HepG2 (cell line): ENCODE data around the gene HDLBP. TPM values are rescaled to one million over a fixed set of nuclear protein-coding genes. Genes with fewer than 3 reads are reported as not detected.

Source experiments
- ATAC-seq: fragments of 200-7000 bp; cut with Tn5 transposase; 3 replicates; pipeline ENCODE4 v1.9.1; 2020; ENCODE audit warnings: mild to moderate bottlenecking, moderate library complexity
- BruUV-seq: library from RNA; stranded (reverse); fragments of 400-500 nt; replicated peaks from 2 replicates; lab custom pipeline; 2021; lab: Mats Ljungman, UMichigan
- CTCF ChIA-PET: fragments of 300-600 bp; formaldehyde crosslinking; extraction: SDS; loops from one replicate; lab custom pipeline; 2021; ENCODE audit warnings: low total read pairs, inconsistent platforms, low intra/inter-chr PET ratio; lab: Yijun Ruan, JAX
- POLR2A ChIA-PET: fragments of 350-600 bp; sonication (Branson Sonifier 250); formaldehyde crosslinking; loops from one replicate; lab custom pipeline; 2020; ENCODE audit warnings: antibody characterized with exemption, inconsistent platforms; lab: Yijun Ruan, JAX
- DNase-seq: peaks from one replicate; pipeline ENCODE4 v3.0.0-alpha.2; 2015; ENCODE audit warnings: low spot score
- FAIRE-seq: peaks from 3 replicates; lab custom pipeline; 2011; peaks lifted over from hg19 to GRCh38; lab: Jason Lieb, UNC
- H2AFZ ChIP-seq: one replicate; pipeline ENCODE4 v1.6.1; 2011; ENCODE audit warnings: low read length, inconsistent platforms
- H3K27ac ChIP-seq: fragments of 300-600 bp; 3 replicates; pipeline ENCODE4 v1.8.0; 2011; ENCODE audit warnings: mixed run types, mild to moderate bottlenecking, mixed read lengths, low read length, inconsistent platforms; ENCODE audit not compliant: insufficient read depth; ENCODE audit errors: extremely low read length
- H3K27me3 ChIP-seq, 2 experiments: fragments of 200-600 bp in 1 of 2; 2 replicates in 1 of 2; 3 replicates in 1 of 2; pipeline versions ENCODE4 v1.6.0 to v1.8.0; 2011; ENCODE audit warnings: low read length in 2 of 2, mild to moderate bottlenecking in 2 of 2, moderate library complexity in 2 of 2, inconsistent platforms in 1 of 2; ENCODE audit not compliant: insufficient read depth in 2 of 2, control insufficient read depth in 1 of 2
- H3K36me3 ChIP-seq, 2 experiments: fragments of 200-600 bp in 1 of 2; replicated peaks in 1 of 2; 2 replicates in 1 of 2; 3 replicates in 1 of 2; pipeline versions ENCODE4 v1.5.1 to v1.8.0; 2011; ENCODE audit warnings: low read length in 2 of 2, inconsistent platforms in 1 of 2; ENCODE audit not compliant: insufficient read depth in 2 of 2, control insufficient read depth in 1 of 2
- H3K4me1 ChIP-seq: 2 replicates; pipeline ENCODE4 v1.5.1; 2012; ENCODE audit warnings: low read length, inconsistent platforms; ENCODE audit not compliant: insufficient read depth
- H3K4me2 ChIP-seq: 2 replicates; pipeline ENCODE4 v1.6.0; 2011; ENCODE audit warnings: low read depth, low read length, inconsistent platforms
- H3K4me3 ChIP-seq, 3 experiments: fragments of 200-600 bp in 1 of 3; sonication (generic), shearing (Covaris generic) in 1 of 3; replicated peaks in 1 of 3; 2 replicates each; pipeline ENCODE4 v1.5.1; 2011 to 2016; ENCODE audit warnings: low read length in 3 of 3, inconsistent platforms in 2 of 3, low read depth in 2 of 3, mild to moderate bottlenecking in 2 of 3, control low read depth in 1 of 3, mixed read lengths in 1 of 3; ENCODE audit not compliant: insufficient read depth in 1 of 3
- H3K79me2 ChIP-seq: one replicate; pipeline ENCODE4 v1.6.1; 2011; ENCODE audit warnings: low read length, inconsistent platforms; ENCODE audit not compliant: insufficient read depth
- H3K9ac ChIP-seq: 2 replicates; pipeline ENCODE4 v1.6.0; 2011; ENCODE audit warnings: mild to moderate bottlenecking, low read depth, low read length, inconsistent platforms; ENCODE audit not compliant: insufficient read depth
- H3K9me3 ChIP-seq: 2 replicates; pipeline ENCODE4 v1.5.1; 2012; ENCODE audit warnings: mild to moderate bottlenecking, low read length
- H4K20me1 ChIP-seq: 2 replicates; pipeline ENCODE4 v1.6.0; 2011; ENCODE audit warnings: inconsistent platforms, mild to moderate bottlenecking, low read length, moderate library complexity; ENCODE audit not compliant: insufficient read depth
- NCOA5 ChIP-seq: sonication (generic); formaldehyde crosslinking; IDR thresholded peaks from 2 replicates; pipeline ENCODE4 v1.4.0; 2020; ENCODE audit warnings: missing genetic modification reagents
- NPAS2 ChIP-seq: sonication (generic); formaldehyde crosslinking; IDR thresholded peaks from 2 replicates; pipeline ENCODE4 v1.8.0; 2022; ENCODE audit warnings: mild to moderate bottlenecking, missing genetic modification reagents, borderline replicate concordance
- RELA ChIP-seq: sonication (generic); formaldehyde crosslinking; IDR thresholded peaks from 2 replicates; pipeline ENCODE4 v1.4.0; 2020; ENCODE audit warnings: missing genetic modification reagents
- SIN3A ChIP-seq: IDR thresholded peaks from 2 replicates; pipeline ENCODE4 v1.6.1; 2011; ENCODE audit warnings: low read depth, mild to moderate bottlenecking, control low read depth, low read length, borderline replicate concordance
- SOX6 ChIP-seq, 2 experiments: fragments of 450-650 bp in 1 of 2; sonication (generic) in 1 of 2; formaldehyde crosslinking in 1 of 2; IDR thresholded peaks; 2 replicates each; pipeline versions ENCODE4 v1.4.0 to v1.6.1; 2017 to 2020; ENCODE audit warnings: antibody characterized with exemption in 1 of 2, mild to moderate bottlenecking in 1 of 2, missing genetic modification reagents in 1 of 2
- TARDBP ChIP-seq: sonication (generic); formaldehyde crosslinking; IDR thresholded peaks from 2 replicates; pipeline ENCODE4 v1.8.0; 2022; ENCODE audit warnings: mild to moderate bottlenecking, missing genetic modification reagents
- TBX2 ChIP-seq: sonication (generic); formaldehyde crosslinking; IDR thresholded peaks from 2 replicates; pipeline ENCODE4 v1.5.0; 2020; ENCODE audit warnings: missing genetic modification reagents, mild to moderate bottlenecking, borderline replicate concordance
- TCF7 ChIP-seq: sonication (generic); IDR thresholded peaks from 2 replicates; pipeline ENCODE4 v1.6.1; 2016; ENCODE audit warnings: antibody characterized with exemption, low read depth
- U2AF1 ChIP-seq: fragments of 200-400 bp; formaldehyde crosslinking; optimal IDR thresholded peaks from 2 replicates; pipeline ENCODE3; 2017; ENCODE audit warnings: mild to moderate bottlenecking, low read depth, low read length
- ZNF136 ChIP-seq: sonication (generic); formaldehyde crosslinking; IDR thresholded peaks from 2 replicates; pipeline ENCODE4 v1.8.1; 2022; ENCODE audit warnings: low read depth, mild to moderate bottlenecking, moderate library complexity, missing genetic modification reagents
- ZNF224 ChIP-seq: sonication (generic); formaldehyde crosslinking; IDR thresholded peaks from 2 replicates; pipeline ENCODE4 v1.5.0; 2020; ENCODE audit warnings: mild to moderate bottlenecking, missing genetic modification reagents
- ZNF446 ChIP-seq: sonication (generic); formaldehyde crosslinking; IDR thresholded peaks from 2 replicates; pipeline ENCODE4 v1.5.0; 2020; ENCODE audit warnings: mild to moderate bottlenecking, missing genetic modification reagents
- ZNF557 ChIP-seq: sonication (generic); formaldehyde crosslinking; IDR thresholded peaks from 2 replicates; pipeline ENCODE4 v1.4.0; 2020; ENCODE audit warnings: missing genetic modification reagents
- ZNF558 ChIP-seq: sonication (generic); formaldehyde crosslinking; IDR thresholded peaks from 2 replicates; pipeline ENCODE4 v1.9.0; 2022; ENCODE audit warnings: mild to moderate bottlenecking, missing genetic modification reagents, borderline replicate concordance
- ZNF619 ChIP-seq: sonication (generic); formaldehyde crosslinking; IDR thresholded peaks from 2 replicates; pipeline ENCODE4 v1.4.0; 2020; ENCODE audit warnings: mild to moderate bottlenecking, missing genetic modification reagents
- ZNF629 ChIP-seq: sonication (generic); formaldehyde crosslinking; conservative IDR thresholded peaks from 2 replicates; pipeline ENCODE4 v1.5.0; 2020; ENCODE audit warnings: missing genetic modification reagents
- ZNF672 ChIP-seq: sonication (generic); formaldehyde crosslinking; IDR thresholded peaks from 2 replicates; pipeline ENCODE4 v1.8.1; 2022; ENCODE audit warnings: missing genetic modification reagents
- ZNF709 ChIP-seq: sonication (generic); formaldehyde crosslinking; IDR thresholded peaks from 2 replicates; pipeline ENCODE4 v1.5.0; 2020; ENCODE audit warnings: mild to moderate bottlenecking, missing genetic modification reagents
- WGBS: methylation state at CpG from one replicate; pipeline ENCODE4 v1.1.6; 2017; ENCODE audit warnings: low lambda C conversion rate; 5-methylcytosine and 5-hydroxymethylcytosine counted together
- in situ Hi-C: cut with HindIII; loops from 2 replicates; pipeline ENCODE4 v1.10.0; 2017; ENCODE audit warnings: low pct_unique_long_range_greater_than_20kb; ENCODE audit not compliant: extremely low pct_ligation_motif_present
- intact Hi-C: fragments of 100-400 bp; cut with micrococcal nuclease; formaldehyde crosslinking; loops from one replicate; pipeline ENCODE4 v1.10.0; 2022; ENCODE audit not compliant: unreplicated experiment
- polyA plus RNA-seq, 8 experiments: library from polyadenylated mRNA; depleted of rRNA in 3 of 8; stranded (reverse) in 7 of 8; unstranded in 1 of 8; fragments of >200 nt; fragmentation: Illumina TruSeq in 4 of 8; extraction: Trizol in 4 of 8; gene quantifications; 2 replicates each; pipeline versions ENCODE4 v1.2.1 to v1.2.3, GENCODE V29; 2011 to 2016; ENCODE audit warnings: low read depth in 4 of 8, missing spikeins in 1 of 8, mixed read lengths in 1 of 8; ENCODE audit not compliant: insufficient read depth in 1 of 8
- total RNA-seq, 5 experiments: library from RNA; depleted of rRNA; stranded (reverse); fragments of >200 nt; fragmentation: Illumina TruSeq; extraction: Trizol; gene quantifications; 2 replicates each; pipeline ENCODE4 v1.2.3, GENCODE V29; 2016; ENCODE audit warnings: low read depth in 1 of 5
- TF ChIP-seq, protein P1 (sequence below): sonication (generic); formaldehyde crosslinking; IDR thresholded peaks from 2 replicates; pipeline ENCODE4 v1.5.1; 2020; ENCODE audit warnings: mild to moderate bottlenecking, missing genetic modification reagents

Gene HDLBP
- total and polyA plus RNA-seq, 2 of the 13 experiments (the other 11 are each of a cell fraction or from before 2014, with no cell fraction given) = 464 to 707 TPM

DNA sequence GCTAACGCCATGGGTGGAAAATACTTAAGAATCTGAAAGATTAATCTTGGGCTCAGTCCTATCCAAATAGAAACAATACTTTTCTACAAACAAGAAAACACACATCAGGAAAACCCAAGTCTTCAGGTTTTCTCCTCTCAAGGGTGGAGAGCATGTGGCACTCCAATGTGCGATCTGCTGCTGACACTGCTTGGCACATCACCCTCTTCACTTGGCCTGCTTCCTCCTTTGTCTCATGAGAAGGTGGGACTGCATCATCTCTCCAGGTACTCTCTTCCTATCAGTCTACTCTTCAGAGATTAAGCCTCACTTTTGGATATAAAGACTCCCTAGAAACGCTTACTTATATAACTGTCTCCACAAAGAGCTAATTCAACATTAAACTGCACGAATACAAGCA is 26.4 kb downstream of the HDLBP start:
- Histone ChIP-seq H3K27ac (no peak overlapping the region), H4K20me1 (peaks cover 38% of the 10 kb centered on the region), H3K27me3 (no peaks in the 10 kb centered on the region), H3K4me1 (peaks cover 62% of the 10 kb centered on the region), H3K9ac (no peak overlapping the region), H3K4me2 (no peak overlapping the region), H3K9me3 (no peaks in the 10 kb centered on the region), H3K36me3 (0 out of 5 replicates have a peak, but pooled peaks cover 1 to 3% of the 10 kb centered on the region in 2 experiments), H3K79me2 (peaks cover 98% of the 10 kb centered on the region), H3K4me3 (no peak overlapping the region), H2AFZ (no peak overlapping the region)
- no TSS peak for BruUV-seq
- POLR2A ChIA-PET = interaction anchor here (1.1 to 3.5 kb wide), 2 partner anchors 14 to 25 kb away, joined by 3 to 12 read pairs; partner anchors contain the start of gene HDLBP
- 94% methylated on average over 4 of the region's 4 CpGs for WGBS
- CTCF ChIA-PET = no interaction called here
- ATAC-seq (no peak), DNase-seq (no peak), FAIRE-seq (no peak)
- intact Hi-C loops (no loop called here), in situ Hi-C loops (no loop called here)
- TF ChIP-seq, protein P1, sequence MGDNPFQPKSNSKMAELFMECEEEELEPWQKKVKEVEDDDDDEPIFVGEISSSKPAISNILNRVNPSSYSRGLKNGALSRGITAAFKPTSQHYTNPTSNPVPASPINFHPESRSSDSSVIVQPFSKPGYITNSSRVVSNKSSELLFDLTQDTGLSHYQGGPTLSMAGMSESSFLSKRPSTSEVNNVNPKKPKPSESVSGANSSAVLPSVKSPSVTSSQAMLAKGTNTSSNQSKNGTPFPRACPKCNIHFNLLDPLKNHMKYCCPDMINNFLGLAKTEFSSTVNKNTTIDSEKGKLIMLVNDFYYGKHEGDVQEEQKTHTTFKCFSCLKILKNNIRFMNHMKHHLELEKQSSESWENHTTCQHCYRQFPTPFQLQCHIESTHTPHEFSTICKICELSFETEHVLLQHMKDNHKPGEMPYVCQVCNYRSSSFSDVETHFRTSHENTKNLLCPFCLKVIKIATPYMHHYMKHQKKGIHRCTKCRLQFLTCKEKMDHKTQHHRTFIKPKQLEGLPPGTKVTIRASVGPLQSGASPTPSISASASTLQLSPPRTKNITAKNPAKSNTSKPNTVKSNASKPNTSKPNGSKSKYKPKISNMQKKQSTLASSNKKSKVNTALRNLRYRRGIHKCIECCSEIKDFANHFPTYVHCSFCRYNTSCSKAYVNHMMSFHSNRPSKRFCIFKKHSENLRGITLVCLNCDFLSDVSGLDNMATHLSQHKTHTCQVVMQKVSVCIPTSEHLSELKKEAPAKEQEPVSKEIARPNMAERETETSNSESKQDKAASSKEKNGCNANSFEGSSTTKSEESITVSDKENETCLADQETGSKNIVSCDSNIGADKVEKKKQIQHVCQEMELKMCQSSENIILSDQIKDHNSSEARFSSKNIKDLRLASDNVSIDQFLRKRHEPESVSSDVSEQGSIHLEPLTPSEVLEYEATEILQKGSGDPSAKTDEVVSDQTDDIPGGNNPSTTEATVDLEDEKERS (CRISPR knock-in tag) = no peak
- TF ChIP-seq TBX2 (CRISPR knock-in tag) (no peak), RELA (no peak), SIN3A (no peak), TARDBP (CRISPR knock-in tag) (no peak), NPAS2 (no peak), ZNF619 (no peak), ZNF446 (CRISPR knock-in tag) (no peak), U2AF1 (no peak), SOX6 (IDR thresholded peaks at IDR 0.05) (no peak), SOX6 (CRISPR knock-in tag; IDR thresholded peaks at IDR 0.05) (no peak), TCF7 (no peak), ZNF672 (CRISPR knock-in tag) (no peak), NCOA5 (CRISPR knock-in tag) (no peak), ZNF136 (CRISPR knock-in tag) (no peak), ZNF709 (CRISPR knock-in tag) (no peak), ZNF224 (CRISPR knock-in tag) (no peak), ZNF629 (CRISPR knock-in tag) (no peak), ZNF557 (CRISPR knock-in tag) (no peak), ZNF558 (CRISPR knock-in tag) (no peak)
